ENCODE data around the gene ZNF485.

ZNF485 gene

DNA sequence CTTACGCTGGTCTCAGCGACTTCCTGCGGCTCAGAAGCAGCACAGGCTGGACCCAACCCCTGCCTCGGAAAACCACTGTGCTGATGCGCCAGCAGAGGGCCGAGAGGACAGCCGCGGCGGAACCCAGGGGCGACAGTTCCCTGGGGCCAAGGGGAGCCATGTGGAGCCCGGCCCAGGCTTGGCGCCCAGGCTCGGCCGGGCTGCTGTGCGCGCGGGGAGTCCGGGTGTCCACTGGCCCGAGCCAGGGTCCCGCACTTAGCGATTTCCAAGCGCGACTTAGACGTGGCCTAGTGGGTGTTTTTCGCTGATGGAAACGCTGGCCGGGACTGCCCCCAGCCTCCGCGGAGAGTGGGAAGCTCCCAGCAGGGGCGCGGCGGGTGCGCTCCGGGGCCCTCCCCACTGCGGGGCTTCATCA, 61.1 kb downstream of the ZNF485 start:
- H3K9ac ChIP-seq (ENCODE audit: low read length), result no peak overlapping the region
- H3K27me3 ChIP-seq (ENCODE audit: low read depth, low read length), result no peaks in the 10 kb centered on the region
- no peaks in the 10 kb centered on the region for H3K79me2 ChIP-seq (ENCODE audit: low read length)
- no peak overlapping the region for H2AFZ ChIP-seq (ENCODE audit: low read depth, low read length)
- H3K4me3 ChIP-seq (ENCODE audit: low read length), result no peak overlapping the region
- TF ChIP-seq EZH2phosphoT487 (IDR thresholded peaks at IDR 0.05; ENCODE audit: low read depth), result no peak
- TF ChIP-seq, protein P1, sequence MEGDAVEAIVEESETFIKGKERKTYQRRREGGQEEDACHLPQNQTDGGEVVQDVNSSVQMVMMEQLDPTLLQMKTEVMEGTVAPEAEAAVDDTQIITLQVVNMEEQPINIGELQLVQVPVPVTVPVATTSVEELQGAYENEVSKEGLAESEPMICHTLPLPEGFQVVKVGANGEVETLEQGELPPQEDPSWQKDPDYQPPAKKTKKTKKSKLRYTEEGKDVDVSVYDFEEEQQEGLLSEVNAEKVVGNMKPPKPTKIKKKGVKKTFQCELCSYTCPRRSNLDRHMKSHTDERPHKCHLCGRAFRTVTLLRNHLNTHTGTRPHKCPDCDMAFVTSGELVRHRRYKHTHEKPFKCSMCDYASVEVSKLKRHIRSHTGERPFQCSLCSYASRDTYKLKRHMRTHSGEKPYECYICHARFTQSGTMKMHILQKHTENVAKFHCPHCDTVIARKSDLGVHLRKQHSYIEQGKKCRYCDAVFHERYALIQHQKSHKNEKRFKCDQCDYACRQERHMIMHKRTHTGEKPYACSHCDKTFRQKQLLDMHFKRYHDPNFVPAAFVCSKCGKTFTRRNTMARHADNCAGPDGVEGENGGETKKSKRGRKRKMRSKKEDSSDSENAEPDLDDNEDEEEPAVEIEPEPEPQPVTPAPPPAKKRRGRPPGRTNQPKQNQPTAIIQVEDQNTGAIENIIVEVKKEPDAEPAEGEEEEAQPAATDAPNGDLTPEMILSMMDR (IDR thresholded peaks at IDR 0.05; ENCODE audit: low read depth, low read length), result no peak
- H4K20me1 ChIP-seq (ENCODE audit: insufficient read depth, low read length), result no peaks in the 10 kb centered on the region
- no peaks in the 10 kb centered on the region for H3K4me1 ChIP-seq (ENCODE audit: low read length)
- H3K4me2 ChIP-seq (ENCODE audit: low read length), result no peak overlapping the region
- no peaks in the 10 kb centered on the region for H3K9me3 ChIP-seq (ENCODE audit: insufficient read depth, low read length)
- no peak overlapping the region for H3K27ac ChIP-seq (ENCODE audit: low read length)
- no peaks in the 10 kb centered on the region for H3K36me3 ChIP-seq (replicated peaks; ENCODE audit: low read depth, low read length)

Data from OCI-LY3 (cell line).